HG03039 (cell line): Measurements from ENCODE around the gene MKI67.

ENCODE experiments used
- ATAC-seq: cut with Tn5 transposase; IDR thresholded peaks from one replicate; pipeline ENCODE4 v1.9.1; 2021; ENCODE audit warnings: mild to moderate bottlenecking, moderate library complexity; ENCODE audit not compliant: unreplicated experiment

Gene MKI67

DNA sequence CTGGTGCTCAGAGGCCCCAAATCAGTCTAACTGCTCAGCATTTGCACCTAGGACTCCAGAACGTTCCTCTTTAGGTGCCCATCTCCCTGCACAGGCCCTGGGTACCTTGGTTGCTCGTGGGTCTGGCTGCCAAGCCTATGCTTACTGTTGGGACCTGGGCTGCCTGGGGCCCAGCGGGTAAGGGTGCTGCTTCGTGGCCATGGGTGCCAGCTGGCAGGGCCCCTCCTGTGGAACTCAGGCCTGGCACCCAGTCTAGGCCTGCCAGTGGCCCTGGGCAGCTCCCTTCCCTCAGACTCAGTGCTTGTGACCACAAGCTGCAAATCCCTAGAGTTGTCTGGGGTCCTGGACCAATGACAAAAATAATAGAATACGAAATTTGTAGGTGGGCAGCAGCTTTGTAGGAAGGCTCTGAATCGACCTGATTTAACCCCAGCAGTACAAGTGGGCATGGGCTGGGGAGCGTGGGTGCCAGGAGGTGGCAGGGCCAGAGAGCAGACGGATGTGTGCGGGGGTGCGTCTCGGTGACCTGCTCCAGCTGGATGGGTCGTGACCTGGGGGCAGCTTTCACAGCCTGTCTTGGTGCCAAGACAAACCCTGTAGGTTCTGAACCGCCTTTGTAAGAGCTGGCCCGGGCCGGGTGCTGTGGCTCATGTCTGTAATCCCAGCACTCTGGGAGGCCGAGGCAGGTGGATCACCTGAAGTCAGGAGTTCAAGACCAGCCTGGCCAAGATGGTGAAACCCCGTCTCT lies 69.7 kb downstream of the MKI67 start:
- ATAC-seq: no peak

DNA sequence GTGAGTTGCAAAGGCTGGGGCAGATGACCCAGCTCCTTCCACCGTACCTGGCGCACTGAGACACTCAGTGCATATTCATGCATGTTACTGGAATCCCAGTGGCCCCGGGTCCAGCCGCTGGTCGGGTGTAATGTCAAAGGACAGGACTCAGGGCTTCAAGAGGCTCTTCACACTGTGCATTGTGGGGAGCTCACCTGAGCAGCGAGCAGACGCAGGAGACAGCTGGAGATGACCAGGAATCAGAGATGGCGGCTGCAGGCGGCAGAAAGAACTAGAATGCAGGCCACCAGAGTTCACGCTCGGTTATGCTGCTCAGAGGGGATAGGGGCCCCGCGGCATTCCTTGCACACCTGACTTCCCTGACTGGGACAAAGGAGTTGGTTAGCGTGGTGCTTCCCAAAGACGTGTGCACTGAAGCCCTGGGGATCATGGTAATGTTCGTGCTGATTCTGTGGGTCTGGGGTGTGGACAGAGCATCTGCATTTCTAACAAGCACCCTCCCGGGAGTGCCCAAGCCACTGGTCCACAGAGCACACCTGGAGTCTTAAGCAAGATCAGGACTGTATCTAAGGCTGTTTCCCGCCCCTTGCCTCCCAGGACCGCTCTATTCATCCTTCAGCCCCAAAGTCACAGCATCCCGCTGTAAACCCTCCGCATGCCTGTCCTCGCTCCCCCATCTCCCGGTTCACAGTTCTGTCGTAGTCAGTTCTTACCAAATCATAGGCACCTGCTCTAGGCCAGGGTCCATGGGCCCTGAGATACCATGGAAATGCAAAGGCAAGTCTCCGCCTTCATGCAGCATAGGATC lies 71.0 kb downstream of the MKI67 start:
- no peak for ATAC-seq

GRCh38 chr10:128054163-128054970 lies 71.9 kb downstream of the MKI67 start:
- ATAC-seq: no peak

DNA sequence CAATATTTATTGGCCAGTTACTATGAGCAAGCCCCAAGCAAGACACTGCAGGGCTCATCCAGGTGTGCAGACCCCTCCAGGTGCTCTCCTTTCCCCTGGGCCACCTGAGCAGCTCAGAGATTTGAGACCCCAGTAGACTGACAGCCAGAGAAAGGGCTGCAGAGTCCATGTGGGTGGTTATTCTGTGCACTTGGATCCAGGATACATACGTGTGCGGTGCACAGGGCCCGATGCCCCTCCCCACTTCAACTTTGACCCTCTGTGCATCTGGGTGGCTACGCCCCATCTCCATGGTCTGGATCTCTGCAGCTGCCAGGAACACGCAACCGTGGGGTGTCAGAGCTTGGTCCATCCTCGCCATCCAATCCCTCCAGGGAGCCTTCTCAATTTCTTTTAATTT lies 72.9 kb downstream of the MKI67 start:
- no peak for ATAC-seq

DNA sequence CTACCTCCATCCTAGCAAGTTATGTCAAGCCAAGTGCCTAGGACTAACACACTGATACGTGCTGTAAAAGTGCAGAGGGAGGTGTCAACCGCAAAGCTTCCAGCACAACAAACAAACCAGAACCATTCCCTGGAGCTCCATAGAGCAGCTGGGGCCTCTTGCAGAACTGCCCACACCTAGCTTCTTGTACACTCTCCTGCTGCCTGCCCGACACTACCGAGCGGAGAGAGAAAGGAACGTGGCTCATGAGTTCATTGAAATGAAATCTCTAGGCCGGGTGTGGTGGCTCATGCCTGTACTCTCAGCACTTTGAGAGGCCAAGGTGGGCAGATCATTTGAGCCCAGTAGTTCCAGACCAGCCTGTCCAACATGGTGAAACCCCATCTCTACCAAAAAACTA lies 73.5 kb downstream of the MKI67 start:
- no peak for ATAC-seq

- no peak for ATAC-seq
Measured at GRCh38 chr10:128051548-128051947, 74.7 kb downstream of the MKI67 start.

- ATAC-seq: no peak
Measured at GRCh38 chr10:128050936-128051335, 75.3 kb downstream of the MKI67 start.

DNA sequence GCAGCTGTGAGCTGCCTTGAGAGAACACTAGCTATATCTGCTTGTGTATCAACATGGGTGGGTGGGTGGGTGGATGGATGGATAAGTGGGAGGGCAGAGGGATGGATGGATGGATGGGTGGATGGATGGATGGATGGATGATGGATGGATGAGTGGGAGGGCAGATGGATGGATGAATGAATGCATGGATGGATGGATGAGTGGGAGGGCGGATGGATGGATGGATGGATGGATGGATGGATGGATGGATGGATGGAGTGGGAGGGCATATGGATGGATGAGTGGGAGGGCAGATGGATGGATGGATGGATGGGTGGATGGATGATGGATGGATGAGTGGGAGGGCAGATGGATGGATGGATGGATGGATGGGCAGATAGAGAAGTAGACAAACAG lies 76.1 kb downstream of the MKI67 start:
- no peak for ATAC-seq

GRCh38 chr10:128049226-128050120 lies 76.8 kb downstream of the MKI67 start:
- ATAC-seq: no peak

DNA sequence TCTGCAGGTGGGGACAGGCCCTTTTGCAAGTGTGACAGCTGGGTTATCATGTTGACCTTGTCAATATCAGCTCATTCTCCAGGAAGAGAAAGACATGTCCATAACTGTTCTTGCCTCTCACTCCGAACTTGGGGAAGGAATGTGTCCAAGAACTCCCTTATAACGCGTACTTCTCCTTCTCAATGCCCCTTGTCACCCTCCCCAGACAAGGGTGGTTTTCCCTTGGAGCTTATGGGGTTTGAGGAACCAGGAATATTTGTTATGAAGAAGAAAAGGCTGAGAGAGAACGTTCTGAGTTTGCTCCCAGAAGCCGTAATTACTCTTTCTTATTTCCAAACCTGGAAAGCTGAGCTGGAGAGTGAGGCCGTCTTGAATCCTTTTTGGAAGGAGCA lies 77.4 kb downstream of the MKI67 start:
- no peak for ATAC-seq

DNA sequence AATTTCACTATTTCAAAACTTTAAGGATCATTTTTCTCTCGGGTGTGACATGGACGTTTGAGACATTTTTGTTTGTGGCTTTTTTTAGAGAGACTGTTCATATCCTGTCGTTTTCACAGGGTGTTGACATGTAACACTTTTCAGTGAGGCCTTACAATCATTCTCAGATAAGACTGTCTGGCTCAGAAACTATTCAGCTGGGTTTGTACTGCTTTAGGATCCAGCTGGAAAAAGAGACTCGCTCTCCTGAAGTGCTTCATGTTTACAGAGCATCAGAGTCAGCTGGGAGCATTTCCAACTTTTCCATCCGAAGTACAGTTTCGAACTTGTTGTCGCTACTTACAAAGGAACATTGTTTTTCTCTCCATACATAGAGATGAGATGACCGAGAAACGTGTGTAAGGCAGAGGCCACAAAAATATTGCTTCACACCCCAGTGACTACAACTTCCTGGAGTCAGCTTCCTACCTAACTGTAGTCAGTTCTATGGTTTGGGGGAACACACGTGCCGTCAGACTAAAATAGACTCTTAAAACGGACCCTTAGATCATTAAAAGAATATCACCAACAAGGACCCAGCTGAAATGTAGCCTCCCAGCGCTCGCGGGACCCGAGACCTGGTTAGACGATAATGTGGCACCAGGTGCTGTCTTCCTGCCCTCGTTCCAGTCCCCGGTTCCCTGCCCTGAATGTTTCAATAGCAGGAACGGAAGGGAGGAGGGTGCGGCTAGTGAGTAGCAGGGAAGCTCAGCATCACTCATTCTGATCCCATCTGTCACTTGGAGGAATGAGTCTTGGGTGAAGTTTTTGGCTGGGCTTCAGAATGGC lies 78.0 kb downstream of the MKI67 start:
- no peak for ATAC-seq

DNA sequence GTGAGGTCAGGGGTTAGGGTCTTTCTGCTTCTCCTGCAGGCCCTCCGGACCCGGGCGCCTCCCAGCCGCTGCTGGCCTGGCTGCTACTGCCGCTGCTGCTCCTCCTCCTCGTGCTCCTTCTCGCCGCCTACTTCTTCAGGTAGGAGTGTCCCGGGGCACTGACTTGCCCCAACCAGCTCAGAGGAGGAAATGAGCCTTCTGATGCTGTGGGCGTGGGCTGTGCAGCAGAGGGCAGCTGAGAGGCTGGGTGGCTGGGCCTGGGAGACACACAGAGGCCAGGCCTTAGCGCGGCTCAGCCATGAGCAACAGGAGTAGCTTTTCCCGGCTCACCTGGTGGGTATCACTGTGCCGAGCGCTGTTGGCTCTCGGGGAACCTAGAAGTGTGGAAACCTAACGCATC lies 78.9 kb downstream of the MKI67 start:
- ATAC-seq: peak; percentile 98

GRCh38 chr10:128046953-128047290 lies 79.3 kb downstream of the MKI67 start:
- no peak for ATAC-seq
